NT2/D1 (cell line): ENCODE measurements around the gene SAMD14.

ENCODE experiments used
- YY1 ChIP-seq: IDR thresholded peaks from 2 replicates; pipeline ENCODE4 v1.6.1; 2011; ENCODE audit not compliant: insufficient read length, insufficient read depth
- ZNF274 ChIP-seq: IDR thresholded peaks from 2 replicates; pipeline ENCODE4 v1.6.1; 2011; ENCODE audit warnings: mild to moderate bottlenecking, low read depth, low read length

DNA sequence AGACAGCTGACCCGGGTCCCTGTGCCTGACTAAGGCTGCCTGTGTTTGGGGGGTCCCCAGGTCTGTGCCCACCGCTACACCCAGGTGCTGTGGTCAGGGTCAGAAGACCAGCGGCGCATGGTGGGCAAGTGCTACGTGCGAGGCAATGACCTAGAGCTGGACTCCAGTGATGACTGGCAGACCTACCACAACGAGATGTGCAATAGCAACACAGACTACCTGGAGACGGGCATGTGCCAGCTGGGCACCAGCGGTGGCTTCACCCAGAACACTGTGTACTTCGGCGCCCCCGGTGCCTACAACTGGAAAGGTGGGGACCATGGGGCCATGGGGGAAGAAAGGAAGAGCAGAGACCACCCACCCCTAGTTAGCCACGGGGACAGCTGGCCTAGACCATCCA, 62.0 kb downstream of the SAMD14 start:
- no peak for TF ChIP-seq ZNF274
- TF ChIP-seq YY1: no peak
